NCI-H2081 treated with DMSO at 0.1 percent for 48 hours (cell line): Measurements from ENCODE around the gene IFNA14.
"Not testable (repeated sequence)": the region's sequence is repeated elsewhere in the genome, so short reads cannot be mapped to it uniquely, and the experiment has no call there.

ENCODE experiments used
- DNase-seq: peaks from one replicate; lab custom pipeline; 2025; lab: John Stamatoyannopoulos, UW

The IFNA14 gene

DNA sequence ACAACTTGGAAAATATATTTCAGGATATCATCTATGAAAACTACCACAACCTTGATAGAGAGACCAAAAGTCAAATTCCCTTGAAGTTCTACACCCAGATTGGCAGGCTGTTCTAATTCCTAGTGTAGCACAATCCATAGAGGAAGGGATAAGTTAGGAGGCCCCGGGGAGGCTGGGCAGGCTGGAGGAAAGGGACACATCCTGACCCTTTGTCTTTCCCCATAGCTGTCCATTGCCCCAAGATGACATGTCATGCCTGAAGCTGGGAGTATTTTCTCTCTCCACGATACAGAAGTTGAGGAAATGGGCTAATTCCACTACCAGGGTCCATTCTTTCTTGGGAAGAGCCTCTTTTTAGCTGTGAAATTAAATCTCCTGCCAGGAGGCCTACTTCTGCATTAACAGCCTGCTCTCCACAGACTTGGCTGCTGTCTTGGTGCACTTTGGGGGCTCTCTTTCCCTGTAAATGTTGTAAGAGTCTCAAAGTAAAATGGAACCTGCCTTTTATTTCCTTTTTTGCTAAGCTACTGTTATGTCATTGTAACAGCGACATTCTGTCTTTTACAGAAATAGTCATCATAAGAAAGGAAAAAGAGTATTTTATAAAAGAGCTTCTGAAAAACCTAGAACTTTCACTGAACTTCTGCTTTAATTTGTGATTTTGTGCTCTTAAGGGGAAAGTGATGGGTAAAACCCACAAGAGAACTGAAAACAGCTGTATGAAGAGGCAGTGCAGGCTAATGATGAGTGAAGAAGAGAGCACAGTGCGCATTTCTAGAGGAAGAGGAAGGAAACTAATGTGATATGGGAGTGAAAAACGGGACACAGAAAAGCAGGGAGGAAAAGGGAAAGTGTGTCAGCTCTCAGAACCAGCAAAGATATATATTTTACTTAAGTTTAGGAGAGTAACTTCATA is 26.1 kb downstream of the IFNA14 start:
- DNase-seq, result not testable (repeated sequence)

DNA sequence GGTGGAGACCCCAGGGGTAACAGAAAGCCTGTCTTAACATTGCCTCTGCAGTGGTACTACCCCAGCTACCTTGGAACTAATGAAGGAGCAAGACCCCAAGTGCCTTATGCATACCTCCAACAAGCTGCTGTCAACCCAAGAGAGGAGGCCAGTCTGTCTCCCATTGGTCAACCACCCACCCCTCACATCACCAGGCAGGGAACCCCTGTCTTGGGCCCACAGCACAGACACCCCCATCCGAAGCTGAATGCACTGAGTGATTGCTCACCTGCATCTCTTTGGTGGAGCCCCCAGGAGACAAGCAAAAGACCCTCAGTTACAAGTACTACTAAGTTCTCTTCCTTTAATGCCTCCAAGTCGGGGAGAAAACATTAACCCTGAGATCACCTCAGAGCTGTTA is 27.6 kb downstream of the IFNA14 start:
- DNase-seq, result not testable (repeated sequence)

DNA sequence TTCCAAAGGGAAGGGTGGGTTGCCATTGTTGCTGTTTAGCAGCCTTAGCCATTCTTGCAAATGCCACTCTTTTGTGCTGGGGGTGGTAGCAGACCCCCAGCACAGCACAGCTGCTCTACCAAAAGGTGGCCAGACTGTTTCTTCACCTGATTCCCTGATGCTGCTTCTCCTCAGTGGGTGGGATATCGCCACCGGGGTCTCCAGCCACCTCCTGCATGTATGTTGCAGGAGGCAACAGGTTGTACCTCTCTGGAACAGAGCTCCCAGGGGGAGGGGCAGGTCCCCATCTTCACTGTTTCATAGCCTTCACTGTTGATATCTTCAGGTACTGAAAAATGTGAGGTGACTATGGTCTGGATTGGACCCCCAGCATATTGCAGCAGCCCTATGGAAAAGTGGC is 29.0 kb downstream of the IFNA14 start:
- not testable (repeated sequence) for DNase-seq

DNA sequence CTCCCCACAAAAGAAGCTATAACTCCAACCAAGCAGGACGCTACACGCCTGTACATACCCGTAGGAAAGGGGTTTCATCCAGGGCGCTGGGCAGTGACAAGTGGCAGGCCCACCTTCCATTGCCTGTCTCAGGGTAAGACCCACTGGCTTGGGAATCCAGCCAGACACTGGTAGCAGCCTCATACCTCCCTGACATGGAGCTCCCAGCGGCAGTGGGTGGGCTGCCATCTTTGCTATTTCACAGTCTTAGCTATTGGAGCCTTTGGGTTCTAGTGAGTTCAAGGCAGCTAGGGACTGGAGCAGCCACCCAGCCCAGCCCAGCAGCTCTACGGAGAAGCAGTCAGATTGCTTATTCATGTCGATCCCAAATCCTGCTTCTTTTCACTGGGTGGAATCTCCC is 29.5 kb downstream of the IFNA14 start:
- no peak for DNase-seq

- DNase-seq, result not testable (repeated sequence)
Measured at GRCh38 chr9:21207043-21207442, 32.8 kb downstream of the IFNA14 start, which contains the start of gene IFNA10. TSS of gene IFNA10 (minus strand) at chr9:21207143. CDS start at chr9:21207097, 46 bp downstream.

DNA sequence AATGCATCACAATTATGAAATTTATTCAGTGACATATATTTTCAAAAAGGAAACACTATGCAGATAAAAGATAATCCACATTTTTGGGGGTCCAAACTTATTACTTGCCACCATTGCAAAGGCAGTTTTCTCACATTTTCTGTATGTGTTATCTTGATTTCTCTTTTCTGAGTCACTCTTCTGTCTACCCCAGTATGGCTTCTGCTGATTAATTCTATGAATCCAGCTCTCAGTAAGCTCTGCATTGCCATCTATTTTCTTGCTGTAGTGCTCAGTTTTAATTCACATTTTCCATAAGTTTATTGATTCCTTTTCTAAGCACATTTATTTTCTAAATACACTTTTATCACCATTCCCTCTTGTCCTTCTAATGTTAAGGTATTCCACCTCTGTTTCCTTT is 34.6 kb downstream of the IFNA14 start:
- no peak for DNase-seq

GRCh38 chr9:21202105-21202504 is 37.7 kb downstream of the IFNA14 start, which contains the start of gene IFNA7:
TSS of gene IFNA7 (minus strand) at chr9:21202205. CDS start at chr9:21202165, 40 bp downstream.
- DNase-seq, result not testable (repeated sequence)

DNA sequence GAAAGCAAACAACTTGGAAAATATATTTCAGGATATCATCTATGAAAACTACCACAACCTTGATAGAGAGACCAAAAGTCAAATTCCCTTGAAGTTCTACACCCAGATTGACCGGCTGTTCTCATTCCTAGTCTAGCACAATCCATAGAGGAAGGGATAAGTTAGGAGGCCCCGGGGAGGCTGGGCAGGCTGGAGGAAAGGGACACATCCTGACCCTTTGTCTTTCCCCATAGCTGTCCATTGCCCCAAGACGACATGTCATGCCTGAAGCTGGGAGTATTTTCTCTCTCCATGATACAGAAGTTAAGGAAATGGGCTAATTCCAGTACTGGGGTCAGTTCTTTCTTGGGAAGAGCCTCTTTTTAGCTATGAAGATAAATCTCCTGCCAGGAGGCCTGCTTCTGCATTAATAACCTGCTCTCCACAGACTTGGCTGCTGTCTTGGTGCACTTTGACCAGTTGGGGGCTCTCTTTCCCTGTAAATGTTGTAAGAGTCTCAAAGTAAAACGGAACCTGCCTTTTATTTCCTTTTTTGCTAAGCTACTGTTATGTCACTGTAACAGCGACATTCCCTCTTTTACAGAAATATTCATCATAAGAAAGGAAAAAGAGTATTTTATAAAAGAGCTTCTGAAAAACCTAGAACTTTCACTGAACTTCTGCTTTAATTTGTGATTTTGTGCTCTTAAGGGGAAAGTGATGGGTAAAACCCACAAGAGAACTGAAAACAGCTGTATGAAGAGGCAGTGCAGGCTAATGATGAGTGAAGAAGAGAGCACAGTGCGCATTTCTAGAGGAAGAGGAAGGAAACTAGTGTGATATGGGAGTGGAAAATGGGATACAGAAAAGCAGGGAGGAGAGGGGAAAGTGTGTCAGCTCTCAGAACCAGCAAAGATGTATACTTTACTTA is 44.7 kb downstream of the IFNA14 start:
- not testable (repeated sequence) for DNase-seq
